SH-SY5Y (cell line): ENCODE measurements around the gene RNF113A.

Experiments
- GATA2 ChIP-seq: IDR thresholded peaks from 2 replicates; pipeline ENCODE4 v1.6.1; 2011; ENCODE audit warnings: mild to moderate bottlenecking, low read depth, low read length
- GATA3 ChIP-seq: IDR thresholded peaks from 2 replicates; pipeline ENCODE4 v1.6.1; 2011; ENCODE audit warnings: low read depth, mild to moderate bottlenecking, low read length, moderate library complexity

DNA sequence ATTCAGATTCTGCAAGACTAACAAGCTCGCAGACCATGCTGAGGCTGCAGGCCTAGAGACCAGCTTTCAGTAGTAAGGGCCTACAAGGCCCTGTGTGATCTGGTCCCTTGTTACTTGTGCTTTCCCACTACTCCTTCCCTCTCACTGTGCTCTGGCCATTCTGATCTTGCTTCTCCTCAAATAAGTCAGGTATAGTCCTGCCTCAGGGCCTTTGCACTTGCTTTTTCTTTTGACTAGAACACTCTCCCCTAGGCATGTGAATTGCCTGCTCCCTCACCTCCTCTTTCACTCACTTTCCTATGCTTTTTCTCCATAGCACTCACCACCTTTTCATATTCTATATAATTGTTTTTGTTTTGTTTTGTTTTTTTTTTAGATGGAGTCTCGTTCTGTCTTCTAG lies 46.3 kb upstream of the RNF113A start:
- no peak for TF ChIP-seq GATA2
- no peak for TF ChIP-seq GATA3
